OCI-LY3 (cell line): Measurements from ENCODE around the gene CSF2RB.
A peak's percentile ranks its signal among the peaks of the same experiment; 100 is the strongest.

Experiments
- CTCF ChIP-seq: fragments of 200-600, 300-600 bp; sonication (generic); IDR thresholded peaks from 2 replicates; pipeline ENCODE4 v1.5.1; 2014; ENCODE audit warnings: antibody characterized with exemption, low read length, low read depth
- EZH2phosphoT487 ChIP-seq: fragments of 200-600 bp; shearing (Covaris generic); IDR thresholded peaks from 2 replicates; pipeline ENCODE4 v1.6.1; 2018; ENCODE audit warnings: antibody characterized with exemption, mixed run types, low read depth

DNA sequence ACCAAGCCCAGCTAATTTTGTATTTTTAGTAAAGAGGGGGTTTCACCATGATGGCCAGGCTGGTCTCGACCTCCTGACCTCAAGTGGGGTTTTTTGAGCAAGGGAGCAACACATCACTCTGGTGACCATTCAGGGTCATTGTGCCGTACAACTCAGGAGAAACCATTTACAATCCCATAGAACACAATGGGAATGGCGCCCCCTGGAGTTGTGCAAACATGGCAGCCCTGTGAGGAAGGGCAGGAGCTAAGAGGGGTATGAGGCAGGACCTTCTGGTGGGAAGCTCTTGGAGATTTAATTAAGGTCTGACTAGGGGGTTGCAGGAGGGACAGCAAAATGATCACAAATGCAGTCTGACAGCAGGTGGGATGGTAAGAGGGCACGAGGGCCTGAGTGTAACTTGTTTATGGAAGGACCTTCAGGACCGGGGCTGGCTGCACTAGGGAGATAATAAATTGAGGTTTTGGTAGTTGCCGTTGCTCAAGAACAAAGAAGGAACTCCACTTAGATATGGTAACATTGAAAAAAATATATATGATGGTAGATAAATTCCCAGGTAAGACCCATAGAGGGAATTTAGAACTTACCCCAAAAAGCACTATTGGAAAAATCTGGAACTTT lies 9.1 kb upstream of the CSF2RB start:
- peak; percentile 47 for TF ChIP-seq CTCF
- no peak for TF ChIP-seq EZH2phosphoT487
